Measurements from ENCODE around the gene IFNL1.

DNA sequence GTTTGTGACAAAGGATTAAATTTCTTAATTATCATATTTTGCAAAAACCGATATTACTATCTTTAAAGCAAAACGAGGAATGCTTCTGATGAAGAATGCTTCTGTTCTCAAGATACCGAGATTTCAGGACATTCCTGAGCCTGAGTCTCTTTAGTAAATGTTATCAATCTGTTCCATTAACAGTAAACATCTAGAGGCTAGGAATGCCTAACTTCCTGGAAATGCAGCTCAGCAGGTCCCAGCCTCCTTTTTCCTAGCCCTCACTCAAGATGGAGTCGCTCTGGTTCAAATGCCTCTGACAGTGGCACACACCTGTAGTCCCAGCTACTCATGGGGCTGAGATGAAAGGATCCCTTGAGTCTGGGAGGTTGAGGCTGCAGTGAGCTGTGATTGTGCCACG, 45.1 kb upstream of the IFNL1 start:
- TF ChIP-seq, protein P1, sequence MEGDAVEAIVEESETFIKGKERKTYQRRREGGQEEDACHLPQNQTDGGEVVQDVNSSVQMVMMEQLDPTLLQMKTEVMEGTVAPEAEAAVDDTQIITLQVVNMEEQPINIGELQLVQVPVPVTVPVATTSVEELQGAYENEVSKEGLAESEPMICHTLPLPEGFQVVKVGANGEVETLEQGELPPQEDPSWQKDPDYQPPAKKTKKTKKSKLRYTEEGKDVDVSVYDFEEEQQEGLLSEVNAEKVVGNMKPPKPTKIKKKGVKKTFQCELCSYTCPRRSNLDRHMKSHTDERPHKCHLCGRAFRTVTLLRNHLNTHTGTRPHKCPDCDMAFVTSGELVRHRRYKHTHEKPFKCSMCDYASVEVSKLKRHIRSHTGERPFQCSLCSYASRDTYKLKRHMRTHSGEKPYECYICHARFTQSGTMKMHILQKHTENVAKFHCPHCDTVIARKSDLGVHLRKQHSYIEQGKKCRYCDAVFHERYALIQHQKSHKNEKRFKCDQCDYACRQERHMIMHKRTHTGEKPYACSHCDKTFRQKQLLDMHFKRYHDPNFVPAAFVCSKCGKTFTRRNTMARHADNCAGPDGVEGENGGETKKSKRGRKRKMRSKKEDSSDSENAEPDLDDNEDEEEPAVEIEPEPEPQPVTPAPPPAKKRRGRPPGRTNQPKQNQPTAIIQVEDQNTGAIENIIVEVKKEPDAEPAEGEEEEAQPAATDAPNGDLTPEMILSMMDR (IDR thresholded peaks at IDR 0.05; ENCODE audit: low read length), result no peak
- TF ChIP-seq EZH2phosphoT487 (IDR thresholded peaks at IDR 0.05; ENCODE audit: low read length) (no peak), EZH2 (optimal IDR thresholded peaks at IDR 0.05; ENCODE audit: low read depth, low read length) (no peak)

All from MM.1S (cell line).